Measurements from ENCODE around the gene OR51D1. TPM values are rescaled to one million over a fixed set of nuclear protein-coding genes. Genes with fewer than 3 reads are reported as not detected.

The OR51D1 gene
- total and polyA plus RNA-seq, 9 of the 15 experiments (the other 6 are each of a cell fraction or from before 2014, with no cell fraction given) = not detected

DNA sequence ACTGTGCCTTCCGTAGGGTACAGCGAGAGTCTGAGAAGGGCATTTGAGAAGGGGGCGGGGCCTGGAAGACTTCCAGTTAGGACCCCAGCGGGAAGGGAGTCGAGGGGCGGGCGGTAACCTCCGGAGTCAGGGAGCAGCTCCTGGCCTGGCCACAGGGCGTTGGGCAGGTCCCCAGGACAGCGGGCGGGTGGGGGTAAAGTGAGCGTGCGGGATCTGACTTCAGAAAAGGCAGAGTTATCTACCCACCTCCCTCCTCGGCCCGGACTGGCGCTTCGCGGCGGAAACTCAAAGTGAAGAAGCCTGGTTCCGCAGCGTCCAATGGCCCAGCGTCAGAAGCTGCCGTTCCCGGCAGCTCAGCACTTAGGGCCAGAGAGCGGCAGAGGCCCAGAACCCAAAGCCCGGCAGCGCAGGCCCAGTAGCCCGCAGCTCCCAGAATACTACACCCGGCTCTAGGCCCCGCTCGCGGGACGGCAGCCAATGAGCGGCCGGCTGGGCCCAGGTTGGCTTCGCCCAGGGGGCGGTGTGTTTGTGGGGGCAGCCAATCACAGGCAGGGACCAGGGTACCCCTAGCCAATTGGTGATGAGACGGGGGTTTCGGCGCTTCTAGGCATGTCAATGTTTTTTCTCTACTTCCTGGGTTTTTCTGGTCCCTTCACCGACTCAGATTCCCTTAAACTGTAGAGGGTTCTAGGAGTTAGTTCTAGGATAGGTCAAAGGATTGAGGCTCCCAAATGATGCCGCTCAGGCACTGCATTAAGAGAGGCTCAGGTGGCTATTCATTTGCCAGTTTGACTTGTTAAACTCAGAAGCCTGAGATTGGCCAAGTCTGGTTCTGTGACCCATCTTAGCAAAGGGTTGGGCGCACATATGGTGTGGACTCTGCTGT, 29.3 kb upstream of the OR51D1 start, which contains the start of gene TRIM68 (continued):
- TF ChIP-seq, protein P1, sequence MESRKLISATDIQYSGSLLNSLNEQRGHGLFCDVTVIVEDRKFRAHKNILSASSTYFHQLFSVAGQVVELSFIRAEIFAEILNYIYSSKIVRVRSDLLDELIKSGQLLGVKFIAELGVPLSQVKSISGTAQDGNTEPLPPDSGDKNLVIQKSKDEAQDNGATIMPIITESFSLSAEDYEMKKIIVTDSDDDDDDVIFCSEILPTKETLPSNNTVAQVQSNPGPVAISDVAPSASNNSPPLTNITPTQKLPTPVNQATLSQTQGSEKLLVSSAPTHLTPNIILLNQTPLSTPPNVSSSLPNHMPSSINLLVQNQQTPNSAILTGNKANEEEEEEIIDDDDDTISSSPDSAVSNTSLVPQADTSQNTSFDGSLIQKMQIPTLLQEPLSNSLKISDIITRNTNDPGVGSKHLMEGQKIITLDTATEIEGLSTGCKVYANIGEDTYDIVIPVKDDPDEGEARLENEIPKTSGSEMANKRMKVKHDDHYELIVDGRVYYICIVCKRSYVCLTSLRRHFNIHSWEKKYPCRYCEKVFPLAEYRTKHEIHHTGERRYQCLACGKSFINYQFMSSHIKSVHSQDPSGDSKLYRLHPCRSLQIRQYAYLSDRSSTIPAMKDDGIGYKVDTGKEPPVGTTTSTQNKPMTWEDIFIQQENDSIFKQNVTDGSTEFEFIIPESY (CRISPR knock-in tag; IDR thresholded peaks at IDR 0.05) = peak; percentile 24; the same call in 1 of the 2 replicates
- TF ChIP-seq POLR2AphosphoS5 (IDR thresholded peaks at IDR 0.05; ENCODE audit: control insufficient read depth, insufficient read depth, low read depth, low read length) (no peak), MAZ (CRISPR knock-in tag; conservative IDR thresholded peaks at IDR 0.05 in 1 of 2, IDR thresholded peaks at IDR 0.05 in 1 of 2) (peak; percentile 65 to 69; a peak in 3 of 4 replicates), SIN3A (IDR thresholded peaks at IDR 0.05; ENCODE audit: borderline replicate concordance in 2 of 2, control insufficient read depth in 1 of 2, low read depth in 2 of 2, low read length in 2 of 2) (no peak), SMARCB1 (IDR thresholded peaks at IDR 0.05; ENCODE audit: insufficient read length, low read depth) (no peak), HDGF (IDR thresholded peaks at IDR 0.05) (no peak), FUS (optimal IDR thresholded peaks at IDR 0.05; ENCODE audit: low read depth, low read length) (no peak), PRMT5 (CRISPR knock-in tag; IDR thresholded peaks at IDR 0.05) (no peak), SRSF3 (IDR thresholded peaks at IDR 0.05; ENCODE audit: insufficient read depth, low read length) (no peak), ZNF79 (CRISPR knock-in tag; IDR thresholded peaks at IDR 0.05; ENCODE audit: low read depth) (no peak), CTBP1 (IDR thresholded peaks at IDR 0.05; ENCODE audit: borderline replicate concordance) (0 out of 2 replicates have a peak, but pooled peaks have one; percentile 39), SNRNP70 (optimal IDR thresholded peaks at IDR 0.05; ENCODE audit: low read depth, low read length) (no peak), XRCC3 (IDR thresholded peaks at IDR 0.05) (no peak), MTF1 (CRISPR knock-in tag; IDR thresholded peaks at IDR 0.05; ENCODE audit: borderline replicate concordance) (no peak)
- TF ChIP-seq, protein P2, sequence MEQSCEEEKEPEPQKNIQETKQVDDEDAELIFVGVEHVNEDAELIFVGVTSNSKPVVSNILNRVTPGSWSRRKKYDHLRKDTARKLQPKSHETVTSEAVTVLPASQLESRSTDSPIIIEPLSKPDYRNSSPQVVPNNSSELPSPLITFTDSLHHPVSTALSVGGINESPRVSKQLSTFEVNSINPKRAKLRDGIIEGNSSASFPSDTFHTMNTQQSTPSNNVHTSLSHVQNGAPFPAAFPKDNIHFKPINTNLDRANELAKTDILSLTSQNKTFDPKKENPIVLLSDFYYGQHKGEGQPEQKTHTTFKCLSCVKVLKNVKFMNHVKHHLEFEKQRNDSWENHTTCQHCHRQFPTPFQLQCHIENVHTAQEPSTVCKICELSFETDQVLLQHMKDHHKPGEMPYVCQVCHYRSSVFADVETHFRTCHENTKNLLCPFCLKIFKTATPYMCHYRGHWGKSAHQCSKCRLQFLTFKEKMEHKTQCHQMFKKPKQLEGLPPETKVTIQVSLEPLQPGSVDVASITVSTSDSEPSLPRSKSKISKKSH (CRISPR knock-in tag; IDR thresholded peaks at IDR 0.05) = no peak
- TF ChIP-seq, protein P3, sequence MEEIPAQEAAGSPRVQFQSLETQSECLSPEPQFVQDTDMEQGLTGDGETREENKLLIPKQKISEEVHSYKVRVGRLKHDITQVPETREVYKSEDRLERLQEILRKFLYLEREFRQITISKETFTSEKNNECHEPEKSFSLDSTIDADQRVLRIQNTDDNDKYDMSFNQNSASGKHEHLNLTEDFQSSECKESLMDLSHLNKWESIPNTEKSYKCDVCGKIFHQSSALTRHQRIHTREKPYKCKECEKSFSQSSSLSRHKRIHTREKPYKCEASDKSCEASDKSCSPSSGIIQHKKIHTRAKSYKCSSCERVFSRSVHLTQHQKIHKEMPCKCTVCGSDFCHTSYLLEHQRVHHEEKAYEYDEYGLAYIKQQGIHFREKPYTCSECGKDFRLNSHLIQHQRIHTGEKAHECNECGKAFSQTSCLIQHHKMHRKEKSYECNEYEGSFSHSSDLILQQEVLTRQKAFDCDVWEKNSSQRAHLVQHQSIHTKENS (CRISPR knock-in tag; IDR thresholded peaks at IDR 0.05) = no peak
- TF ChIP-seq, protein P4, sequence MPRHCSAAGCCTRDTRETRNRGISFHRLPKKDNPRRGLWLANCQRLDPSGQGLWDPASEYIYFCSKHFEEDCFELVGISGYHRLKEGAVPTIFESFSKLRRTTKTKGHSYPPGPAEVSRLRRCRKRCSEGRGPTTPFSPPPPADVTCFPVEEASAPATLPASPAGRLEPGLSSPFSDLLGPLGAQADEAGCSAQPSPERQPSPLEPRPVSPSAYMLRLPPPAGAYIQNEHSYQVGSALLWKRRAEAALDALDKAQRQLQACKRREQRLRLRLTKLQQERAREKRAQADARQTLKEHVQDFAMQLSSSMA (CRISPR knock-in tag; IDR thresholded peaks at IDR 0.05) = no peak

All from K562 (cell line).